Hematopoietic multipotent progenitor cell treated with erythropoietin and hydrocortisone succinate and interleukin-3 and kit ligand, for 8 days (in vitro differentiated cells): Measurements from ENCODE around the gene ARSA.

Source experiments
- DNase-seq: peaks from one replicate; pipeline ENCODE4 v3.0.0-alpha.2; 2015

Gene ARSA

GRCh38 chr22:50602338-50602700 lies 25.6 kb downstream of the ARSA start:
- no peak for DNase-seq

GRCh38 chr22:50601669-50602337 lies 26.1 kb downstream of the ARSA start:
- DNase-seq: no peak

- DNase-seq: no peak
These were observed 26.8 kb downstream of the ARSA start for GRCh38 chr22:50600967-50601668.

GRCh38 chr22:50600538-50600937 lies 27.4 kb downstream of the ARSA start, which contains the start of gene MAPK8IP2:
TSS of gene MAPK8IP2 (plus strand) at chr22:50600793. CDS start at chr22:50600819, 26 bp downstream.
- no peak for DNase-seq

GRCh38 chr22:50599816-50600455 lies 28.0 kb downstream of the ARSA start:
- no peak for DNase-seq

- no peak for DNase-seq
These were observed 30.9 kb downstream of the ARSA start for GRCh38 chr22:50597097-50597496.

GRCh38 chr22:50595189-50595588 lies 32.8 kb downstream of the ARSA start:
- no peak for DNase-seq

- no peak for DNase-seq
These were observed 40.5 kb downstream of the ARSA start for GRCh38 chr22:50587407-50587806.

GRCh38 chr22:50586416-50586815 lies 41.5 kb downstream of the ARSA start:
- no peak for DNase-seq

GRCh38 chr22:50585781-50586180 lies 42.2 kb downstream of the ARSA start:
- no peak for DNase-seq

- no peak for DNase-seq
These were observed 42.7 kb downstream of the ARSA start for GRCh38 chr22:50585238-50585637.

- DNase-seq: no peak
These were observed 43.6 kb downstream of the ARSA start for GRCh38 chr22:50584106-50585096.

GRCh38 chr22:50583294-50583861 lies 44.6 kb downstream of the ARSA start:
- DNase-seq: no peak

- peak; percentile 97 for DNase-seq
These were observed 45.3 kb downstream of the ARSA start, which contains the start of gene CHKB for GRCh38 chr22:50582493-50583293. TSS of gene CHKB (minus strand) at chr22:50582849. CDS start at chr22:50582781, 68 bp downstream.

GRCh38 chr22:50581950-50582492 lies 45.9 kb downstream of the ARSA start:
- DNase-seq: no peak

- no peak for DNase-seq
These were observed 46.7 kb downstream of the ARSA start for GRCh38 chr22:50581031-50581949.

GRCh38 chr22:50579752-50580151 lies 48.2 kb downstream of the ARSA start:
- no peak for DNase-seq

- DNase-seq: no peak
These were observed 49.1 kb downstream of the ARSA start for GRCh38 chr22:50578776-50579310.

GRCh38 chr22:50577987-50578775 lies 49.8 kb downstream of the ARSA start, which contains the start of gene CPT1B:
TSS of gene CPT1B (minus strand) at chr22:50578427. CDS start at chr22:50577915, 512 bp downstream.
- no peak for DNase-seq
